Panc1 (cell line): Measurements from ENCODE around the gene LOXL3.

Experiments
- POLR2AphosphoS5 ChIP-seq: IDR thresholded peaks from 2 replicates; pipeline ENCODE4 v1.6.1; 2012; ENCODE audit warnings: mild to moderate bottlenecking, low read depth, low read length, moderate library complexity
- SIN3A ChIP-seq: IDR thresholded peaks from 2 replicates; pipeline ENCODE4 v1.6.1; 2012; ENCODE audit warnings: low read depth, mild to moderate bottlenecking, low read length, moderate library complexity, borderline replicate concordance; ENCODE audit not compliant: insufficient read depth
- TCF7L2 ChIP-seq: IDR thresholded peaks from 2 replicates; pipeline ENCODE4 v1.6.1; 2011; ENCODE audit warnings: mild to moderate bottlenecking, low read depth, low read length, inconsistent platforms
- TF ChIP-seq, protein P1 (sequence below): fragments of 450-650 bp; IDR thresholded peaks from 2 replicates; pipeline ENCODE4 v1.5.1; 2017; ENCODE audit warnings: mild to moderate bottlenecking

DNA sequence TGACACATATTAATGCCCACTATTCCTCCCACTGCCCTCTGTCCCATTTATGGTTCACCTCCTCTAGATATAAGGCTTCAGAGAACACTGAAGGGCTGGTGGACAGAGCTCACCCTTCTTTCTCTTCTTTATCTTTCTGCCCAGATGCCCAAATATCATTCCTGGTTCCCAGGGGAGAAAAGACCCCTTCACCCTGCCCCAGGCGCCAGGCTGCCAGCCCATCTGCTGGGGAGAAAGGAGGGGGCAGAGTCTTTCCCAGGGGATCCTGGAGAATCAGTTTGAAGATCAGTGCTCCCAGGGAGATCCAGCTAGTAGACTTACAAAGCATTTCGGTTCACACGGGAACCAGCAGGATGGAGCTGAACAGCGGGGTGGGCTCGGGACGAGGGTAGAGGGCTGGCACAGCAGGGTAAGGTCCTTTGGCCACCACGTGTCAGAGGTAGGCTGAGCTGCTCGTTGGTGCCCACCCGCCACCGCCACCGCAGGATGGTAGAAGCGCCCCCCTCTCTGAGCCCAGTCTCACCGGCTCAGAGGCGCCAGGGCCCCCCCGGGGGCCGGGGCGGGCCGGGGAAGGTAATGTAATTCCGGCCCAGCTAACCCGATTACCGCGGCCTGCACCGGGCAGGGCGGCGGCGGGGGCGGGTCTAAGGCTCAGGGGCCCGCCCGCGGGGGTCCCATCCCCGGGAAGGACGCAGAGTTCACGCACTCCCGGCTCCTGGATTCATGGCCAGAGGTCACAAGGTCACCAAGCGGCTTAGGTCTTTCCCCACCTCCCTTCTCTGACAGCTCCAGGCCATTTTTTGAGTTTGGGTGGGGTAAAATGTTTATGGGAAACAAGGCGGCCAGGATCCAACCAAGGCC lies 40.8 kb downstream of the LOXL3 start:
- TF ChIP-seq, protein P1, sequence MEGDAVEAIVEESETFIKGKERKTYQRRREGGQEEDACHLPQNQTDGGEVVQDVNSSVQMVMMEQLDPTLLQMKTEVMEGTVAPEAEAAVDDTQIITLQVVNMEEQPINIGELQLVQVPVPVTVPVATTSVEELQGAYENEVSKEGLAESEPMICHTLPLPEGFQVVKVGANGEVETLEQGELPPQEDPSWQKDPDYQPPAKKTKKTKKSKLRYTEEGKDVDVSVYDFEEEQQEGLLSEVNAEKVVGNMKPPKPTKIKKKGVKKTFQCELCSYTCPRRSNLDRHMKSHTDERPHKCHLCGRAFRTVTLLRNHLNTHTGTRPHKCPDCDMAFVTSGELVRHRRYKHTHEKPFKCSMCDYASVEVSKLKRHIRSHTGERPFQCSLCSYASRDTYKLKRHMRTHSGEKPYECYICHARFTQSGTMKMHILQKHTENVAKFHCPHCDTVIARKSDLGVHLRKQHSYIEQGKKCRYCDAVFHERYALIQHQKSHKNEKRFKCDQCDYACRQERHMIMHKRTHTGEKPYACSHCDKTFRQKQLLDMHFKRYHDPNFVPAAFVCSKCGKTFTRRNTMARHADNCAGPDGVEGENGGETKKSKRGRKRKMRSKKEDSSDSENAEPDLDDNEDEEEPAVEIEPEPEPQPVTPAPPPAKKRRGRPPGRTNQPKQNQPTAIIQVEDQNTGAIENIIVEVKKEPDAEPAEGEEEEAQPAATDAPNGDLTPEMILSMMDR, result no peak
- no peak for TF ChIP-seq TCF7L2
- TF ChIP-seq POLR2AphosphoS5, result no peak
- no peak for TF ChIP-seq SIN3A
